Measurements from ENCODE around the gene FGF5.
A peak's percentile ranks its signal among the peaks of the same experiment; 100 is the strongest.
"Not testable (repeated sequence)": the region's sequence is repeated elsewhere in the genome, so short reads cannot be mapped to it uniquely, and the experiment has no call there.

Gene FGF5, protein sequence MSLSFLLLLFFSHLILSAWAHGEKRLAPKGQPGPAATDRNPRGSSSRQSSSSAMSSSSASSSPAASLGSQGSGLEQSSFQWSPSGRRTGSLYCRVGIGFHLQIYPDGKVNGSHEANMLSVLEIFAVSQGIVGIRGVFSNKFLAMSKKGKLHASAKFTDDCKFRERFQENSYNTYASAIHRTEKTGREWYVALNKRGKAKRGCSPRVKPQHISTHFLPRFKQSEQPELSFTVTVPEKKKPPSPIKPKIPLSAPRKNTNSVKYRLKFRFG

DNA sequence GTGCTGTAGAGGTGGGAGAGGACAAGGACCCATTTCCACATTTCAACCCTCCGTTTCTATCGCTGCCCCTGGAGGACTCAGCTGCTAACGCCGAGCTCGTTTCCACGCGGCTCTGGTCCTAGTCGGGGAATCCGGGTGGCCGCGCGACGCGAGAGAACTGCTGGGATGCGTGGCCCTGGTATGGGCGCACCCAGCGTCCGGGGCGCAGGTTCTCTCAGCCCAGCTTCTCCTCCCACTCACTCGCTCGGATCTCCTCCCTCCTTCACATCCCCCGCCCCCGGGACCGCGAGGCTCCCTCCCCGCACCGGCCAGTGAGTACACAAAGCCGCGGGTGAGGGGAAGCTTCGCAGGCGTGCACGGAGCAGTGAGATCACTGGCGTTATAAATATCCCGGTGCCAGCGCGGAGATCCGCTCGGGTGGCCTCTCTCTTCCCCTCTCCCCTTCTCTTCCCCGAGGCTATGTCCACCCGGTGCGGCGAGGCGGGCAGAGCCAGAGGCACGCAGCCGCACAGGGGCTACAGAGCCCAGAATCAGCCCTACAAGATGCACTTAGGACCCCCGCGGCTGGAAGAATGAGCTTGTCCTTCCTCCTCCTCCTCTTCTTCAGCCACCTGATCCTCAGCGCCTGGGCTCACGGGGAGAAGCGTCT is at the start of gene FGF5:
TSS of gene FGF5 (plus strand) at position 412 of the 649 bp plus-strand sequence. CDS start at position 573, 161 bp downstream.
- DNase-seq, result no peak

- no peak for DNase-seq
Measured at GRCh38 chr4:80219301-80220025, 47.0 kb upstream of the FGF5 start.

DNA sequence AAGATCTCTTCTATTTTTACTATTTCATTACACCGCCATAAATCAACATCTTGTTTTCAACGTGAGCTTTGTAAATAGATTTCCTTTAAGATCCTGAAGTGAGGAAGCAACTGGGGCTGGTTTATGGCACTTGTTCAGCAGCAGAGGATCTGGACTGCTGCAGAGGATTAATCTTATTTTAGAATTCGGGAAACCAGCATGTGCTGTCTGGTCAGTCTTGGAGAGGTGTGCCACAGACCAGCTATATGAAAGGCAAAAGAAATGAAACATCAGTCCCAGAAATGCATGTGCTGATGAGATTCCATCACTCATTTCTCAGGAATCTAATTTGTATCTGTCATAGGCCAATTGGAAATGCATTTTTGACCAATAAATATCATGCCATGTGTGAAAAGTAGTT is 45.8 kb upstream of the FGF5 start:
- DNase-seq, result no peak

GRCh38 chr4:80221161-80221560 is 45.3 kb upstream of the FGF5 start:
- DNase-seq, result peak; percentile 55 to 56

- no peak for DNase-seq
Measured at GRCh38 chr4:80225595-80225994, 40.9 kb upstream of the FGF5 start.

GRCh38 chr4:80226094-80226493 is 40.4 kb upstream of the FGF5 start:
- DNase-seq, result peak; percentile 26 to 58

DNA sequence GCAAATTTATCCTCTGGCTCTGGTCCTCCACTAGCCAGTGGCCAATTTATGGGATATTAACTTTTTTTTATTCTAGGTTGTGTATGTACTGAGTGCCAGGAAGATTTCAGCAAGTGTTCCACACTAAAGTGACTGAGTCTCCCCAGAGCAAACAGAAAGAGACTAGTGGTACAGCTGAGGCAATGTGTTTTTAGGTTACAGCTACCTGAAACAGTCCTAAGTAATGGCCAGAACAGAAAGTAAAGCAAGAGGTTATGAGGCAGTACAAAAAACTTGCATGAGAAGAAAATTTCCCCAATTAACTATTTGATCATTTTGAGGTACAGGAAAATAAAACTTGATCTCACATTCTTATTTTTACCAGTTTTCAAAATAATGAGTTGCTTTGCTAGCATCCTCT is 38.0 kb upstream of the FGF5 start:
- no peak for DNase-seq

- DNase-seq, result no peak
Measured at GRCh38 chr4:80229128-80229527, 37.3 kb upstream of the FGF5 start.

DNA sequence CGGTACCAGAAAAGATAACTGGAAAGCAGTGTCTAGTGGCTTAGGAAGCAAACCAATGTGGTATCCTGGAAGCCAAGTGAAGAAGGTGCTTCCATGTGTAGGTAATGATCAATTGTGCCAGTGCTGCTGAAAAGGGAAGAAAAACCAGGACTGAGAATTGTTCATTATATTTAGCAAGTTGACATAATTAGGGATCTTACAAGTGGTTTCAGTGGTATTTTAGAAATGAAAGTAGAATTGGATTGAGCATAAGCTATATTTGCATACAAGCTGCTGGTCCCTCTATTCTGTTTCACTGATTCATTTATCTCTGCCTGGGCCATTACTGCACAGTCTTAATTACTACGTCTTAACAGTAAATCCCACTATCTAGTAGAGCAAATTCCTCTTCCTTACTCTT is 36.9 kb upstream of the FGF5 start:
- DNase-seq, result no peak

- no peak for DNase-seq
Measured at GRCh38 chr4:80231180-80231579, 35.3 kb upstream of the FGF5 start.

DNA sequence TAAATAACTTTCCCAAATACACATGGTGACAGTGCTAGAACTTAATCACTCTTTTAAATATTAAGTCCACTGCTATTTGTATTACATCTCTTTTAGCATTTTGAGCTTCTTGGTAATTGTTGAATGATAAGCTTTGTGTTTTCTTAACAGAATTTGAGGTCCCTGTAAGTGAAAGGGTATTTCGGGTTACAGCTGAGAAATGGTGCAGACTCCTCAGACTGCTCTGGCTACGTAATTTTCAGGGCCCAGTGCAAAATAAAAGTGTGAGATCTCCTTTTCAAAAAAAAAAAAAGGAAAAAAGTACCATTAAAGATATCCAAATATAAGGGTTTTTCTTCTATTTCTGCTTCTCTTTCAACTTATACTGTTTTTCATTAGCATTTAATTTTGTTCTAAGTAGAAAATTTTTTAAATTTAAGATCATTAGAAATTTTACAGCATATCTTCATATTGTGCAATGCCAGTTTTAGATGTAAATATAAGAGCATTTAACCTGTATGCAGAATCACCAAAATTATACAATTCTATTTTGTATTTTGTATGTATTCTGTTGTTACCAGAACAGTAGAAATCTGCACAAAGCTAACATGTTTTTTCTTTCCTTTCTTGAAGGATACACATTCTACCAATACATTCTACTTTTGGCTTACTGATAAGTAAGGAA is 33.6 kb upstream of the FGF5 start:
- DNase-seq, result no peak

- no peak for DNase-seq
Measured at GRCh38 chr4:80233390-80233789, 33.1 kb upstream of the FGF5 start.

DNA sequence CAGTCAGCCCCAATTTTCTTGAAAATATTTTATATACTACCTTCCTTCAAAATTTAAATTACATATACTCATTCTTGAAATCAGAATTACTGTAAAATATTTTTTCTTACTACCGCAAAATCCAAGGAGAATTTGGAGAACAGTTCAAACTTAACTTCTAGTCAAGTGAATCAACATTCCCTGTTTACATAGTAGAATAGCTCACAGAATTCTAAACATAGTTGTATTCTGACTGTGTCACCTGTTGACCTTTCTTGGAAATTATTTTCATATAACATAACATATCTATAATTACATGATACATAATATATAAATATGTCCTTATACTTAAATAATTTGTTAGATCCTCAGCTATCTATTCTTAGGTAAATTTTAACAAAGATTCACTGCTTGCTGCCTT is 31.0 kb upstream of the FGF5 start:
- DNase-seq, result no peak

GRCh38 chr4:80237992-80238391 is 28.5 kb upstream of the FGF5 start:
- no peak for DNase-seq

DNA sequence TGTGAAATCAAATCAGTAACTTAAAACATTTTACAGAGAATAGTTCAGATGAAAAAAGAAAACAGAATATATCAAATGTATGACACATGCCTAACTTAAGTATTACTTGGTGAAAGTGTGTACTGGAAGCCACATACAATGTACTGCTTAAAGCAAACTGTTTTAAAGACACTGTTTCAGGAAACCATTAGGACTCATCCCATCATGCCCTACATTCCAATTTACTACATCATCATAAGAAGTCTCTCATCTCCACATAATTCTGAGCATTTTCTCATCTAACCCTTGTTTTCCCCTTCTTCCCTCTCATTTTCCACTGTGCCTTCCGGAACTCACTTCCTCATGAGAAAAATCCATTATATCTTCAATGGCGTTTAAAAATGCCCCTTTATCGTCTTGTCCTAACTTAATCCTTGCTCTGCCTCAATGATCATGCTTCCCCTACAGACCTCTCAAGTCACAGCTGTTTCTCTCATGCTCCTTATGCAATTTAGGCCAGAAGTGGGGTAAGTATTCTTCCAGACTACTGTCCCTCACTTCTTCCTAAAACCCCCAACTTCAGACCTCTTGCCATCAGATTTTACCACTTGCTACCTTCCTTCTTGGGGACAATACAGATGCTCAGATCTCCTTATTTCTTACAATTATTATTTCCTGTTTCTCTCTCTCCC is 26.8 kb upstream of the FGF5 start:
- no peak for DNase-seq

- DNase-seq, result no peak
Measured at GRCh38 chr4:80240976-80241375, 25.5 kb upstream of the FGF5 start.

DNA sequence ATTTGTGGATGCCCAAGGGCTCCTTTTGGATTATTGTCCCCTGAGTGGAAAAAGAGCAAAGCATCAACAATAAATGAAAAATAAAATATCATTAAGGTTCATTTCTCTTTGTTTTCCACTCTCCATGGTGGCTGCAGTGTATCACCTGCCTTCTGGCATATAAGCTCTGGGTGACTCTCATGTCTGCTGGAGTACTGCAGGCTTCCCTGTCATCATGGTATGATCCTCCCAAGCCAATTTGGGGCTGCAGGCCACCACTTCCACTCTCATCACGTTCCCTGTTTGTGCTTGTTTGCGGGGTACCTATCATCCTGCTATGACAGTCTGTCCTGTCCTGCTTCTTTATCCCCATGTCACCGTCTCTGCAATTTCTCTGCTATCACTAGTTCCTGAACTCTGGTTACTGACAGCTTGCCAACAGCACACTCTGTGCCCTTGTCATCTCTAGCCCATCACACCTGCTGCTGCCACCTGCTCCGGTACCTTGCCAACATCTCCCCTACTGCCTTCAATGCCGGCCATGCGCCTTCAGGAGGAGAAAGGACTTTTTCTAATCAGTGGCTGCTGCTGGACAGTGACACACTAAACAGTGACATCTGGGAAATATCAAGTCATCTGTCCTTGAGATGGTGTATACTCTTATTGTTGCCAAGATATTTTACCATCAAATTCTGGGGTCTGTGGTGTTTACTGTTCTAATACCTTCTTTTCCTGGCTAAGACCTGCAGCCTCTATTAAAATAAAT is 23.0 kb upstream of the FGF5 start:
- DNase-seq, result no peak

DNA sequence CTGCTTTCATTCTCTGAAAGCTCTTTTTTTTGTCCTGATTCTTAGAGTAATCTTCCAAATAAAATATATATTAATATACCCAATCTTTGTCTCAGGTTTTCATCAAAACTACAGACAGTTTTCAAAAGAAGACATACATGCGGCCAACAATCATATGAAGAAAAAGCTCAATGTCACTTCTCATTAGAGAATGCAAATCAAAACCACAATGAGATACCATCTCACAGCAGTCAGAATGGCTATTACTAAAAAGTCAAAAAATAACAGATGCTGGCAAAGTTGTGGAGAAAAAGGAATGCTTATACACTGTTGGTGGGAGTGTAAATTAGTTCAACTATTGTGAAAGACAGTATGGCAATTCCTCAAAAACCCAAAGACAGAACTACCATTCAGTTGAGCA is 19.0 kb upstream of the FGF5 start:
- not testable (repeated sequence) for DNase-seq

GRCh38 chr4:80249144-80249543 is 17.3 kb upstream of the FGF5 start:
- no peak for DNase-seq

GRCh38 chr4:80252427-80252826 is 14.0 kb upstream of the FGF5 start:
- DNase-seq, result no peak

GRCh38 chr4:80252953-80253352 is 13.5 kb upstream of the FGF5 start:
- no peak for DNase-seq

DNA sequence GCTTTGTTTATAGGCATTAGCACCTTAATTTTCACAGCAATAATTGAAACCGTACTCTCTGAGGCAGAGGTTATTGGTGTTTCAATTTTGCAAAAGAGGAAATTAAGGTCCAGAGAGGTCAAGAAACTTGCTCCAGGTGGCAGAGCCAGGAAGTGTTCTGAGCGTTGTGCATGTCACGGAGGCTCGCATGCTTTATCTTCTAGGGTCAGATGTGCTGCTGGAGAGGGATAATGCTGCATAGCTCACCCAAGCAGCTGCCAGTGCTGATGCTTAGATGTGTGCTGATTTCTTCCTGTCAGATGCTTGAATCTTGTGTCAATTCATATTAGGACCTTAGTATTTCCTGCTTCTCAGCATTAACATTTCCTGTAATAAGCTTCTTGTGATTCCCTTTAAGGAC is 13.0 kb upstream of the FGF5 start:
- DNase-seq, result no peak

All from AML-193 (cell line).